Measurements from ENCODE around the gene MEGF11.

The MEGF11 gene

DNA sequence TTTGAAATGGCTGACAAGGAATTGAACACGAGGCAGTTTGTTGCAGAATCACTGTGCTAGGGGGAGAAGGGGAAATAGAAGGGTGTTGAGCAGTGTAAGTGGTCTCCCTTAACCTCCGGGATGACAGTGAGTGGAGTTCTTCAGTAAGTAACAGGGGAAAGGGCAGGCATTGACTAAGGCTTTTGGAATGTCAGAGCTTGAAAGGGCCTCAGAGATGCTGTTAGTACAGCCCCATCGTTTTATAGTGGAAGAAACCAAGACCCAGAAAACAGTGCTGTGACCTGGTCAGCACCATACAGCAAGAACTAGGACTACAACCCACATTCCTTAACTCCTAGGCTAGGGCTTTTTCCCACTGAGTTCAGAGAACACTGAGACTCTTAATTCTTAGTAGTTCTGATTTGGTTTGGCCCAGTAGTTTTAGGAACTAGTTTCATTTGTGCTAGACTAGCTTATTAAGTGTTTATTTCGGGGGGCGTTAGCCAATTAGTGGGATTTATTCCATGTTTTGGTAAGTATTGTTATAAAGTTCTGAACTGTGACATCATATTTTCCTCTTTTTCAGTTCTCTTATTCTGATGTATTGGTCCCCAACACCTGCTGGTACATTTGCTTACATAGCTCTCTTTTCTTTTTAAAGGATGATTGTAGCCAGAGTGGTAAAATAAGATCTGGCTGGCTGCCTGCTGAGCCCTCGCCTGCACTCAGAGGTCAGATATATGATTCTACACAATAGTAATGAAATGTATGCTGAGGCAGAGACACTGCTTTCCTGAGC is 350.1 kb downstream of the MEGF11 start:
- DNase-seq (ENCODE audit: low read depth): peak; percentile 38

GRCh38 chr15:65902373-65902772 is 351.2 kb downstream of the MEGF11 start:
- peak; percentile 7 for DNase-seq (ENCODE audit: low read depth)
- no peak overlapping the region for H3K4me3 ChIP-seq (ENCODE audit: control insufficient read depth, low read depth, low read length)

More for the DNA sequence above, 350.1 kb downstream of the MEGF11 start:
- H3K4me3 ChIP-seq (ENCODE audit: control insufficient read depth, low read depth, low read length): no peak overlapping the region
- TF ChIP-seq, protein P1, sequence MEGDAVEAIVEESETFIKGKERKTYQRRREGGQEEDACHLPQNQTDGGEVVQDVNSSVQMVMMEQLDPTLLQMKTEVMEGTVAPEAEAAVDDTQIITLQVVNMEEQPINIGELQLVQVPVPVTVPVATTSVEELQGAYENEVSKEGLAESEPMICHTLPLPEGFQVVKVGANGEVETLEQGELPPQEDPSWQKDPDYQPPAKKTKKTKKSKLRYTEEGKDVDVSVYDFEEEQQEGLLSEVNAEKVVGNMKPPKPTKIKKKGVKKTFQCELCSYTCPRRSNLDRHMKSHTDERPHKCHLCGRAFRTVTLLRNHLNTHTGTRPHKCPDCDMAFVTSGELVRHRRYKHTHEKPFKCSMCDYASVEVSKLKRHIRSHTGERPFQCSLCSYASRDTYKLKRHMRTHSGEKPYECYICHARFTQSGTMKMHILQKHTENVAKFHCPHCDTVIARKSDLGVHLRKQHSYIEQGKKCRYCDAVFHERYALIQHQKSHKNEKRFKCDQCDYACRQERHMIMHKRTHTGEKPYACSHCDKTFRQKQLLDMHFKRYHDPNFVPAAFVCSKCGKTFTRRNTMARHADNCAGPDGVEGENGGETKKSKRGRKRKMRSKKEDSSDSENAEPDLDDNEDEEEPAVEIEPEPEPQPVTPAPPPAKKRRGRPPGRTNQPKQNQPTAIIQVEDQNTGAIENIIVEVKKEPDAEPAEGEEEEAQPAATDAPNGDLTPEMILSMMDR (conservative IDR thresholded peaks at IDR 0.05; ENCODE audit: control insufficient read depth, insufficient read depth, low read depth, low read length): no peak

GRCh38 chr15:65901836-65902235 is 351.7 kb downstream of the MEGF11 start:
- DNase-seq (ENCODE audit: low read depth): no peak
- no peak overlapping the region for H3K4me3 ChIP-seq (ENCODE audit: control insufficient read depth, low read depth, low read length)
- TF ChIP-seq, protein P1 (conservative IDR thresholded peaks at IDR 0.05; ENCODE audit: control insufficient read depth, insufficient read depth, low read depth, low read length): no peak

More at GRCh38 chr15:65902373-65902772, 351.2 kb downstream of the MEGF11 start:
- TF ChIP-seq, protein P1 (conservative IDR thresholded peaks at IDR 0.05; ENCODE audit: control insufficient read depth, insufficient read depth, low read depth, low read length): no peak

GRCh38 chr15:65901336-65901735 is 352.2 kb downstream of the MEGF11 start:
- no peak overlapping the region for H3K4me3 ChIP-seq (ENCODE audit: control insufficient read depth, low read depth, low read length)
- DNase-seq (ENCODE audit: low read depth): no peak
- TF ChIP-seq, protein P1 (conservative IDR thresholded peaks at IDR 0.05; ENCODE audit: control insufficient read depth, insufficient read depth, low read depth, low read length): no peak

- TF ChIP-seq, protein P1 (conservative IDR thresholded peaks at IDR 0.05; ENCODE audit: control insufficient read depth, insufficient read depth, low read depth, low read length): no peak
- no peak for DNase-seq (ENCODE audit: low read depth)
Observed at GRCh38 chr15:65900488-65900887, 353.1 kb downstream of the MEGF11 start.

GRCh38 chr15:65896236-65896635 is 357.3 kb downstream of the MEGF11 start:
- H3K4me3 ChIP-seq (ENCODE audit: control insufficient read depth, low read depth, low read length): no peak overlapping the region
- TF ChIP-seq, protein P1 (conservative IDR thresholded peaks at IDR 0.05; ENCODE audit: control insufficient read depth, insufficient read depth, low read depth, low read length): no peak
- no peak for DNase-seq (ENCODE audit: low read depth)

More at GRCh38 chr15:65900488-65900887, 353.1 kb downstream of the MEGF11 start:
- no peak overlapping the region for H3K4me3 ChIP-seq (ENCODE audit: control insufficient read depth, low read depth, low read length)

All from fibroblast of mammary gland (primary cell).